GM18868 (cell line): Measurements from ENCODE around the gene DGCR2.
"Not testable (repeated sequence)": the region's sequence is repeated elsewhere in the genome, so short reads cannot be mapped to it uniquely, and the experiment has no call there.

Experiments
- ATAC-seq: cut with Tn5 transposase; IDR thresholded peaks from one replicate; pipeline ENCODE4 v1.9.1; 2021; ENCODE audit warnings: mild to moderate bottlenecking, moderate library complexity; ENCODE audit not compliant: unreplicated experiment

DGCR2 gene

DNA sequence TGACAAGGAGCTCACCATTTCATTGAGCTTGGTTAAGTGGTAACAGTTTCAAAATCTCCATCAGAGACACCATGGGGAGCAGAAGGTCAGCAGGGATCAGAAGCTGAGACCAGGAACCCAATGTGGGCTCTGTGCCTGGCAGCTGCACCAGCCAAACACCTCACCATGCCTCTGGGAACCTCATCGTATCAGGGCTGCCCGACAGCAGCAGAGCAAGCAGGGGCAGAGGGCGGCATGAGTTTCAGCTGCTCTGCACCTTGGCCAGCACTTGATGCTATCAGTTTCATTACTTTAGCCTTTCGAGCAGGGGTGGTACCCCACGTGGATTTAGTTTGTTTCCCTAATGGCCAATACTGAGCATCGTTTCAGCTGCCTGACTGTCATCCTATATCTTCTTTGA is 77.8 kb downstream of the DGCR2 start:
- no peak for ATAC-seq

DNA sequence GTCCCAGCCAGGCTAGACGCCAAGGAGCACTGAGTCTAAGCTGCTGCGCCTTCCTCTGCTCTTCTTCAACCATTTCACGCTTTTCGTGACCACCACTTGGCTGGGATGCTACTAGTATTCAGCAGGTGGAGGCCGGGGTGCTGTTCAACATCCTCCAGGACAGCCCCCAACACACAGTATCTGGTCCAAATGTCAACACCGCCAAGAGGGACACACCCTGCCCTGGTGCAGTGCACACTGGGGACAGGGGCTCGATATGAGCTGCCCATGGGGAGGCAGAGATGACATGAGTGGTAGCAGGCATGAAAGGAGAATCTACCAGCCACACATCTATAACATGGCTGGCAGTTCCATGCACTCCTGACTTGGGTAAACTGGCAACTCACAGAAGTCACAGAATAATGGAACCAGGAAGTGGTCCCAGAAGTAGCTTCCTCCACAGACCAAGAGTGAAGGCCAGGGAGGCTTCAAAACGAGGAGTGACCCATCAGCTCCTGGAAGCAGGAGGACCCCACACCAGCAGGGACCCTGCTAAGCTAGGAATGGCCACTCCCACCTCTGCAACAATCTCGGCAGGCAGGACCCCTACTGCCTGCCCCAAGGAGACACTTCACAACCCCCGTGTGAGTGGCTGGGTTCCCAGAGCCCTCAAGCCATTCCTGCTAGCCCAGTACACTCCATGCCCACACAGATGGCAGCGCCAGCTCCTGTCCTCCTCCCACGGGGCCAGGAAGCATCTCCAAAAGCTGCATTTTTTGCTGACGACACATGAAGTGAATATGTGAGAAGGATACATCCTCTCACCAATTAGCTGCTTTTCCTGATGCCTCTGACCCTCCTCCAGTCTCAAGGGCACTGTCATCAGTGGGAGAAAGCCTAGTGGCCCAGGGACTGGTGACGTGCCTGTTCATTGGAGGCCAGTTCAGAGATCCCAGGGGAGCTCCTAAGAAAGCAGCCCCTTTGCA is 78.8 kb downstream of the DGCR2 start:
- no peak for ATAC-seq

DNA sequence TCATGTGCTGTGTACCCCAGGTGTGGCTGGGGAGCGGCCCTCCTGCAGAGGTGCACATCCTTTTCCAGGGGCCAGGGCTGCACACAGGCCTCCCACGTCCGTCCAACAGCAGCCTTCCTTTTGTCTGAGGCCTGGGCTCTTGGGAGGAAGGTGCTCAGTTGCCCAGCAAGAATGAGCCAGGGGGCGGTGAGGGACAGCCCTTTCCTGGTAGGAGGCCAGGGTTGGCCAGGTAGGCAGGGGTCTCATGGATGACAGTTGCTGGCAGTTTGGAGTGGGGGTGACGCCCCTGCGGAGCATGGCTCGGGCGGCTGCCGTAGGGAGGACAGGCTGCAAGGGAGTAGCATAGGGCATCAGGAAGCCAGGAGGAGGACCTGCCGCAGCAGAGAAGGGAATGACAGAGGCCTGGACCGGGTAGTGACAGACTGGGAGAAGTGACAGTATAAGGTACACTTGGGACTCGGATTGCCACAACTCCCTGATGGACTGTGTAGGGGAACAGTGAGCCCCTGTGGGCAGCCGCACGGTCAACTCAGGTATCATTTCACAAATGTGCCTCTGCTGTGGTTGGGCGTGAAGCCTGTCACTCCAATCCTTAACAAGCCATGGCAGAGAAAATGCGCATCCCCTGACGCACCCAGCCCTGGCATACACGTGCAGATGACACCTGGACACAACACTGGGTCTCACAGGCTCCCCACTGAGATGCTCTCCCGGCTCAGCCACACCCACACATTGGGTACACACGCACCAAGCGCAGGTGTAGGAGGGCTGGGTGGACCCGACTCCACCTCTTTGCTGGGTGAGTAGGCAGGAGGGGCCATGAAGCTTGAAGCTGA is 79.7 kb downstream of the DGCR2 start:
- no peak for ATAC-seq

DNA sequence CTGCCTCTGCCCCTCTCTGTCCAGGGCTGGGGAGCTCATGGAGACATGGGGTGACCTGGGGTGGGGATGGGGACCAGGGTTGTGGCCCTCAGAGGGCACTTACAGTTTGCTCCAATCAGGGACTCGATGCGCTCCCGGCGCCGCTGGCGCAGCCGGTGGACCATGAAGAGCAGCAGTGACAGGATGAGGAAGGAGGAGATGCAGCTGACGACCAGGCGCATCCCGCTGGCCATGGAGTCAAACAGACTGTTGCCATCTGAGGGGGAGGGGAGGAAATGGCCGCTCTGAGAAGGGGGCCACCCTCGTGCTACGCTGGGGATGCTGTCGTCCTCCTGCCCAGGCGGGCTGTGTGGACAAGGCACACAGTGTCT is 80.5 kb downstream of the DGCR2 start:
- ATAC-seq = no peak

DNA sequence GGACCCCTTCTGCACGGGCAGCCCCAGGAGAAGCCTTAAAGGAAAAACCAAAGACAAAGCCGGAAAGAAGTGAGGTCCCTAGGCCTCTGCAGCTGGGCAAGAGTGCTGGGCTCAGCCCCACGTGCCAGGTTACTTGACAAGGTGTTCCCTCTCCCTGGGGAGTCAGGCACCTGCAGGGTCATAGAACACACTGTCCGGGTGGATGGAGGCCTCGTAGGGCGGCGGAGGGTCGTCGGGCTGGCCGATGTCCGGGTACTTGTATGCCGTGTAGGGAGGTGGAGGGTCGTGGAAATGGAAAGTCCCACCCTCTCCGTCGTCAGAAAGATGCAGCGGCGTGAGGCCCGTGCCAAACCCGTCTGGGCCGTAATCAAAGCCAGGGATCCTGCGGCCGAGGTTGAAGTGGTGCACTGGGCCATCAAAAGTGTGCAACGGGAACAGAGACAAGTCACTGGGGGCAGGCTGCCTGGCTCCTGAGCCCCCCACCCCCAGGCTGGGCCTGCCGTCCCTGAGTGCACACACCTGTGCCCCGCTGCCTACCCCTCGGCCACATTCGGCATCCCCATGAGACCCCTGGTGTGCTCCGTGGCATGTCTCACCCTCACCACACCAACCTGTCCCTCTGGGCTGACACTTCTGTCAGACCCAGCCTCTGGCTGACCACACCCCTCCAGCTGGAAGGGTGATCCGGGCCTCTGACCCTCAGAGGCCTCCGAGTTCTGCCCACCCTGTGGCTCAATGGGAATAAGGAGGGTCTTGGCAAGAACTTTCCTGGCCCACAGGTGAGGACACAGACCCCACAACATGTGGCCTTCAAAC is 81.1 kb downstream of the DGCR2 start:
- no peak for ATAC-seq

DNA sequence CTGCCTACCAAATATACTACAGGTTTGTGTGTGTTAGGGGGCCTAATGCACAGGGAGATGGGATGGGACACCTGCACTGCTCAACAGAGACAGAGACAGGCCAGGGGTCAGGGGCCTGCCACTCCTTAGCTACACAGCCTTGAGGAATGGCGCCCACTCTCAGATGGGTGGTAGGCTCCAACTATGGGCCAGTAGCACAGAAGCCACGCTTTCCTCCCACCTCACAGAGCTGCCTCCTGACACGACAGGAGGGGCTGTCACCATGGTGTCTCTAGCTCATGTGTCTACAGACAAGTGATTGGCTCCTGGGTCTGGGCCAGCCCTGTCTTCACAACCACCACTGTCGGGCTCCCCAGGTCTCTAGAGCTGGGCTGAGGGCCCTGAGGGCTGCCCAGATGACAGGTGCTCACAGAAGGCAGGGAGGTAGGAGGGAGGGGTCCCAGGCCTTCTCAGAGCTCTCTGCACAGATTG is 81.8 kb downstream of the DGCR2 start:
- ATAC-seq = no peak

DNA sequence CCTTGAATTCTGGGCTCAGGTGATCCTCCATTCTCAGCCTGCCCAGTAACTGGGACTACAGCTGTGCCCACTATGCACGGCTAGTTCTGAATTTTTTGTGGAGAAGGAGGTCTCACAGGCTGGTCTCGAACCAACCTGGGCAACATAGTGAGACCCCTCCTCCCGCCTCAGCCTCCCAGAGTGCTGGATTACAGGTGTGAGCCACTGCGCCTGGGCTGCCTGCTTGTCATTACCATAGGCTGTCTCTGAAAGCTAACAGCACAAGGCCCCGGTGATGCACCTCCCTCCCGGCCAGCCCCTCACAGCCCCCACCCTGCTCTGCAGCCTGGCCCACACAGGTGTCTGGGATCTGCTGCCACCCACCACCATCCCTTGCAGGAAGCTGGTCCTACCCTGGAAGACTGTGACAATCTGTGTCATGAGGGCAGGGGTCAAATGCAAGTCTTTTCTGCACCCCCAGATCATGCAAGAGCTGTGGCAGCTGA is 82.4 kb downstream of the DGCR2 start:
- no peak for ATAC-seq

DNA sequence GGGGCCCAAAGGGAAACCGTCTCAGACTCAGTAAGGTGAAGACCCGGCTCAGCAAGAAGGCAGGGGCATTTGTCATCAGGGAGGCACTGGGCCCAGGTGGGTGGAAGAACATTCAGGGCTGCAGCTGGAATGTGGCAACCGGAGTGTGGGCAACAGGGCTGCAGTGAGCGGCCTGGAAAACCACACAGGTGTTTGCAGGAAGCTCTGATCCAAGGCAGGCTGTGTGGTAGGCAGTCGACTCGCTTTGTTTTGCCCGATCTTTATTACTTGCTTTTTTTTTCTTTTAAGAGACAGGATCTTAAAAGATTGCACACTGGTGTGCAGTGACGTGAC is 82.8 kb downstream of the DGCR2 start:
- no peak for ATAC-seq

DNA sequence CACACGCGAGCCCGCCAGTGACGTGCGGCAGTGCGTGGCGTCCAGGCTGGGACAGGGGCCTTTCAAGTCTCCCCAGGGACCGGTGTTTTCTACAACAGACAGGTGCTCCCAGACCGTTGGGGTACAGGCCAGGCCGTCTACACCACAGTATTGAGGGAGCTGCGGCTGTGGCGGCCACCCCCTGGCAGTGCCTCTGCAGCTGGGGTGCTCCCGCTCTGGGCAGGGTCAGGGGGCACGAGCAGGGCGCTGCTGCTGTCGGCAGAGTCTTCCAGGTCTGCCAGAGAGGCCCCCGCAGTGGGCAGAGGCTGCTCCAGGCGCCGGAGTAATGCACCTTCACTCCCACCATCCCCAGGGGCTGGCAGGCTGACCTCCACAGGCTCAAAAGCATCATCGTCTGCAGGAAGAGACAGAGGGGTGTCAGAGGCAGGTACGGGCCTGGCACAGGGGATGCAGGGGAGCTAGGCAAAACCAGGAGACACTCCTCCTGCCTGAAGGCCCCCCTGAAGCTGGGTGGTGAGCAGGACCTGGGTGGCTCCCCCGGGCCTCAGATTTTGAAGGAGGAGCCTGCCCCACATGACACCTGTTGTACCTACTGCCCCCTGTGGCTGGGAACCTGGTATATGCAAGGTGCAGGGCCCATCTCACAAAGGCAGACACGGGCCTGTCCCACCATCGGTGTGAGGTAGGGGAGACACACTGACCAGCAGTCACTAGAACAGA is 83.3 kb downstream of the DGCR2 start:
- no peak for ATAC-seq

DNA sequence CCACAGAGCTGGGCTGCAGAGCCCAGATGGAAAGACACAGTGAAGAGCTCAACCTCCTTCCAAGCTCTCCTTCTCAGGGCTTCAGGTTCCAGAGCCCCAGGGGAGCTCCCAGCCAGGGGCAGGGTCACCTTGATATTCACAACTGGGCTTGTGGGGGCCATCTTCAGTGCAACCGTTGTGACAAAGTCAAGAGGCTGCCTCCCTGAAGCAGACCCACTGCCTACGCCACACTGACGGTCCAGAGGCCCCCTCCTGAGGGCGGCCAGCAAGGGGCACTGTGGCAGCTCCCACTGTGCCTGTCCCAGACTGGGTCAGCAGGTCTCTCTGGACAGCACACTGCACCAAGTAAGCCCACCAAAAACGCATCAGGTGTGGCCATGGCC is 84.1 kb downstream of the DGCR2 start:
- ATAC-seq = no peak

DNA sequence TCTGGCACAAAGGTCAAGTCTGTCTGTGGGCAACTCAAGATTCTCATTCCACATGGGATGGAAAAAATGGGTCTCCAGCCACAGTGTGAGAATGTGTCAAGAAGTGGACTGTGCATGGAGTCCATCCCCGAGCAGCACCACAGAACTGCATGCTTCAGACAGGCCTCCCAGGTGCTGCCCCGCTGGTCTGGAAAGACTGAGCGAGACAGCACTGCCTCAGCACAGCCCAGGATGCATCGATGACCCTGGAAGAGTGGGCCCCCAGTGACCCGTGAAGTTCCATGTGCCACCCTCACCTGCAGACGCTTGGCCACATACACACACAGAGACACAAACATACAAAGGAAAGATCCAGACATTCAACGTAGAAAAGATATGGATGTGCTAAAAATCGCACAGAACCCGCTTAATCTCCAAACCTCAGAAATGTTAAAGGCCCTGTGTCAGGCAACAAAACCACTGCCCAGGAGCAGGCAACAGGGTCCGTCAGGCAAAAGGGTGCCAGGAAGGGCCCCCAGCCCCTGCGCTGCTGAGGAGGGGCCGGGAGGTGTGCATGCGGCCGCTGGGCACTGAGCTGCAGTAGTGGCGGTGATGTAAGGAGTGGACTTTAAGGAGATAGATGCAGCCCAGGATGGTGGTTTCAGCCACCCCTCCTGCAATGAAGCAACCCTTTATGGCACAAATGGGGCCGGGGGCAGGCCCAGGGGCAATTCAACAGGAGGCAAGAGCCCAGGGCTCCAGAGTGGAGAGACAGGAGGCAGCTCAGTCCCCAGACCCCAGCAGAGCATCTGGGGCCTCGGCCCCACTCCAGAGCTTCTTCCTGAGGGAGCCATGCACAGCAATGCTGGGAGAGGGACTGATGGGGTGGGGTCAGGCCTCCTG is 84.7 kb downstream of the DGCR2 start:
- no peak for ATAC-seq

DNA sequence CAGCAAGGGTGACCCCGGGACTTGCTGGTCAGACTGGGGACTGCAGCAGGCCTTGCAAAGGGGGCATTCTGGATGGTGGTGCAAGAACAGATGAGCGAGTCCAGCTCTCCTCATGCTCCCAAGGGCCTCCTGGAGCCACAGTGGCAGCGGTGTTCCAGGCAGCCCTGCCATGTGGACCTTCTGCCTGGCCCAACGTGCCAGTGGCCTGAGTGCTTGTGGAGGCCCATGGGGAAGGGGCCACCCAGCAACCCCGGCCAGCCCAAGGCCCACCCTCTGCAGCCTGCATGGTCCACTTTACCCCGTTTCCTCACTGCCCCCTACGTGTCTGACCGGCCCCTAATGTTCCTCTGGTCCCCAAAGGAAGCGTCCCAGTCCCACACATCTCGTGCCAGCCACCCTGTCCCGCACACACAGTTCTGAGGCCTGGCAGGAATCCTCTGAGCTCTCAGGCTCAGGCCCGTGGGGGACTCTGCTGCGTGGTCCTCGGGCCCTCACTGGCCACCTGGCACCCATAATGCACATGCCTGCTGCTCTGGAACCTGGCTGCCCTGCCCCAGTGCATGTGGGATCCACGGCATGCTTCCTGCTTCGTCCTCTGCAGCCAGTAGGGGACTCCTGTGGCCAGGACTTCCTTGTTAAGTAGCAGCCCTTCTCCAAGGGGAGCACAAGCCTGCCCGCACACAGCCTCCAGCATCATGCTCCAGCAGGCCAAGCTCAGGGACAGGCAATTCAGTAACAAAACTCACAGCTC is 85.5 kb downstream of the DGCR2 start:
- ATAC-seq = no peak

DNA sequence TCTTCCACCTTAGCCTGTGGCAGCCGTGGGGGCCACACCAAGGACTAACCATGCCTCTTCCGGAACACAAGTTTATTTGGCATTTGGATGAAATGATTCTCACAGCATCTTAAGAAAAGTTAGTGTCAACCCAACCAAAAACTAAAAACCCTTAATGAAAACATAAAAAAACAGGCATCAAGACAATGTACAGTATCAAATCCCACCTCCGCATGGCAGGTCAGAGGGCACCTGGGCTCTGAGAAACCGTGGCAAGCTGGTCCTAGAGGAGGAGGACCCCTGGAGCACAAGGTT is 86.0 kb downstream of the DGCR2 start:
- ATAC-seq = no peak

DNA sequence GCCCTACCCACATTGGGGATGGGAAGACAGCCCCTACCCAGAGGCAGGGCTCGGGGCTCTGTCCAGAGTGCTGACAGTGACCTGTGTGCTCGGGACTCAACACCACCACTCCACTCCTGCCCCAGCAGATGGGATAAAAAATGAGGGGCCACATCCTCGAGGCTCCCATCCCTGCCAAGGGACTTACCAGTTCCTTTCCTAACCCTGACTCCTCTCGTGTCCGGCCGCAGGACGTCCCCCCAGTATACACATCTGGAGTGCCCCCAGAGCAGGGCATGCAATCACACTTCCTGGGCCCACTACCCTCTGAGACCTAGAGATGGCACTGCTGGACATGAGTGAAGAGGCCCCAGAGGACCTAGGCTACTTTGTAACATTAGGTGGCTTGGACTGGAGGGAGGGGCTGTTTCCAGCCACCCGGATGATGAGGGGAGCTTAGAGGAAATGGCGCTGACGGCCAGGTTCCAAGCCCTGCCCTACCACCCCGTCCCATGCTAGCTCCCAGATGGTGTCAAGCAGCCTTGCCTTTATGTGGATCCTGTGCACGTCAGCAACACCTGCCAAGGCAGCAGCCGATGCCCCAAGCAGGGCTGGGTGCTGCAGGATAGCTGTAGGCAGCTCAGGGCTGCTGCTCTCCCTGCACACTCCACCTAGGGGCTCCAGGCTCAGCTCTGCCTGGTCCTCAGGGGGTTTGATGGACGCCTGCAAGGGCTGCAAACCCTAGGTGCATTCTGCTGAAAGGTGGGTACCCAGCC is 86.6 kb downstream of the DGCR2 start:
- ATAC-seq = no peak

DNA sequence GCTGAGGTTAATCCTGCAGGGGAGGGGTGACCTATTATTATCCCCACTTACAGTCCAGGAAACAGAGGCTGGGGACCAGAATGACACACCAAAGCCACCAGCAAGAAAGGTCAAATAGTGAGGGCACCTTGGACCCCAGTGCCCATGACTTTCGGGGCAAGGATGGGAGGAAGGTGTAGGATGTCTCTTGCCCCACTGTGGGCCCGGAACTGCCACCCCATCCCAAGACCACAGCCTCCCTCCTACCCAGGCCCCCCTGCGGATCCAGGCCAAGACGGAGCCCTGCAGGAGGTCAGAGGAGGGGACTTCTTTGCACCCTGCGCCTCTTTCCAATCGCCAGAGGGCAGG is 87.1 kb downstream of the DGCR2 start:
- ATAC-seq = not testable (repeated sequence)

DNA sequence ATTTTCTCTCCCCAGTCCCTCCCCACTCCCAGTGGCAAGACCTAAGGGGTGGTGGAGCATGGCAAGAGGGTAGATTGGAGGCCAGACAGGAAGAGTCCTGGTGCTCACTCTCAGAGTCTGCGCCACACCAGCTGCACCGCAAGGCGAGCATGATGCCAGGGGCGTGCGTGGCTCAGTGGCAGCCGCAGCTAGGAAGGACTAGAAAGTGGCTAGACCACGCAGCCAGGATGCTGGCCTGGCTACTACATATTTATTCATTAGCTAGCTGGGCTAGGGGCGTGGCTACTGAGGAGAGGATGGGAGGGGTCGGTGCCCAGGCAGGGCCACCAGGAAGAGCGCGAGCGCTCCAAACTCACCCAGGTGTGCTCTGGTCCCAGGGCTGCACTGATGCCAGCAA is 87.5 kb downstream of the DGCR2 start:
- ATAC-seq = not testable (repeated sequence)

DNA sequence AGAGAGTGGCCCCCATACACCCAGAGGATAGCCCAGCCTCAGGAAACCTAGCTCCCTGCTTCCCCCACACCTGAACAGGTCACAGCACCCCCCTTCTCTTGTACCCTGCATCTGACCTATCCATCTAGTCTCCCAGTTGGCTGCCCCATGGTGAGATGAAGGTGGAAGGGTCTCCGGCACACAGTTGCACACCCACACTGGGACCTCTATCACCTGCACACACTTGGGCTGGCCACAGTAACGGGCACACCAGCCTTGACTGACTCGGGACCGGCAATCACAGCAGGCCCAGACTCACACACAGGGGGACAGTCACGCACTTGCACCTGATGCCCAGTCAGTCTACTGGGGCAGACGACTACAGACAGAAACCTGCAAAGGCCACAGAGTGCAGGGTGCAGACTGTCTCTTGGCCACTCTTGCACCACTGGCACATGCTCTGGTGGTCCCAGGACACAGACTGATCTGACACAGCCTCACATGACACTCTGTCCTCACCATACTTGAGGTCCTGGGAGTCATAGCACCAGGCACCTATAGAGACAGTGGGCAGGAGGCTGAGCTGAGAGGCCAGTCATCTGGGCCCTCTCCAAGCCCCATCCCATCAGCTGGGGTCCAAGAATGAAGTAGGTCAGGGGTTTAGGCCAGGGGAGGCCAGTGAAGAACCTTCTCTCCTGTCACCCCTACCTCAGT is 88.0 kb downstream of the DGCR2 start:
- ATAC-seq = not testable (repeated sequence)

DNA sequence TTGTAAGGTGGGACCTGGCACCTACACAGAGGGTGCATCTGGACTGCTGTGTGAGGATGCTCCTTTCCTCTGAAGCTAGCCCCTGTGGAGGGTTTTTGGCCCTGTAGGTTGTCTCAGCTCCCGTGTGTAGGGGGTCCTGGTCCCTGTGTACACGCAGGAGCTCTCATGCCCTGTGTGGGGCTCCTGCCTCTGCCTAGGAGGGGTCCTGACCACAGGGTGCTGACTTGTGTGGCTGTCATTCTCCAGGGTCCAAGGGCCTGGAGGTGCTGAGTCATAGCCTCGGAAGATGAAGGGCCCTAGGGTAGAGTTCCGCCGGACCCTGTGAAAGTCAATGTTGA is 88.7 kb downstream of the DGCR2 start:
- not testable (repeated sequence) for ATAC-seq
